Measurements from ENCODE around the gene RGS9.

RGS9 gene

DNA sequence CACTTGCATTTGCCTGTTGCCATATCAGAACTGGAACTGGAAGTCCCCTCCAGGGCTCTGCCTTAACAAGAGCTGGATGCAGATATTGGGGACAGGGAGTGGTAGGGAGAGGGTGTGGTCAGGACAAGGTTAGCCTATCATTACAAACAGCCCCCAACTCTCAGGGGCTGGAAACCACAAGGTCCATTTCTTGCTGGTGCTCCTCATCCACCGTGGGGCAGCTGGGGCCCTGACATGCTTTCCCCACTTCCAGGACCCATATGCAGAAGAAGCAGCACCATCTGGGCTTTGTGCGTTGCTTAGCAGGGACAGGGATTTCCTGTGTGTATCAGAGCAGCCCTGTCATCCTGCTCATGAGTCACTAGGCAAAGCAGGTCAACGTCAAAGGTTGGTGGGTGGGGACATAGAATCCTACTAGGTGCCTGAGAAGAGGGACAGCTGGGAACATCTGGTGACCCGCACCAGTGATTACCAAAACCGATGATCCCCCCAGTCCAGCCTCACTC, 26.9 kb downstream of the RGS9 start:
- H3K4me3 ChIP-seq (ENCODE audit: low read length) = no peak overlapping the region
- no peak overlapping the region for H3K23ac ChIP-seq (ENCODE audit: low read length)
- DNase-seq = peak; percentile 59
- WGBS (ENCODE audit: extremely low coverage, insufficient coverage, low lambda C conversion rate) = no CpG with 5 or more reads among the region's 5 CpGs
- H2AK5ac ChIP-seq (ENCODE audit: low read length) = no peak overlapping the region
- H3K27ac ChIP-seq (ENCODE audit: low read depth, low read length) = no peak overlapping the region
- H3K79me1 ChIP-seq (ENCODE audit: low read length) = no peaks in the 10 kb centered on the region
- no peak overlapping the region for H4K5ac ChIP-seq (ENCODE audit: low read length)
- H3K56ac ChIP-seq (ENCODE audit: low read length) = no peak overlapping the region
- no peak overlapping the region for H4K8ac ChIP-seq (ENCODE audit: low read depth, low read length)
- no peak overlapping the region for H3K4me2 ChIP-seq (ENCODE audit: low read length)
- H2BK15ac ChIP-seq (replicated peaks; ENCODE audit: low read depth) = no peak overlapping the region
- H3K4me1 ChIP-seq (ENCODE audit: control insufficient read depth, low read depth, low read length) = no peaks in the 10 kb centered on the region
- H2BK120ac ChIP-seq (ENCODE audit: low read depth, low read length) = no peak overlapping the region
- no peak overlapping the region for H3K18ac ChIP-seq (ENCODE audit: low read length)
- no peak overlapping the region for H2BK5ac ChIP-seq (ENCODE audit: low read length)
- H3K27me3 ChIP-seq (ENCODE audit: insufficient read depth, low read length, poor library complexity) = no peaks in the 10 kb centered on the region
- H3K79me2 ChIP-seq (ENCODE audit: control insufficient read depth, insufficient read depth, low read length) = no peaks in the 10 kb centered on the region
- no peak overlapping the region for H3K4ac ChIP-seq (ENCODE audit: low read depth, low read length)
- H3K36me3 ChIP-seq (ENCODE audit: control insufficient read depth, insufficient read depth, low read length) = no peaks in the 10 kb centered on the region
- no peak overlapping the region for H3K9ac ChIP-seq (ENCODE audit: low read length)

DNA sequence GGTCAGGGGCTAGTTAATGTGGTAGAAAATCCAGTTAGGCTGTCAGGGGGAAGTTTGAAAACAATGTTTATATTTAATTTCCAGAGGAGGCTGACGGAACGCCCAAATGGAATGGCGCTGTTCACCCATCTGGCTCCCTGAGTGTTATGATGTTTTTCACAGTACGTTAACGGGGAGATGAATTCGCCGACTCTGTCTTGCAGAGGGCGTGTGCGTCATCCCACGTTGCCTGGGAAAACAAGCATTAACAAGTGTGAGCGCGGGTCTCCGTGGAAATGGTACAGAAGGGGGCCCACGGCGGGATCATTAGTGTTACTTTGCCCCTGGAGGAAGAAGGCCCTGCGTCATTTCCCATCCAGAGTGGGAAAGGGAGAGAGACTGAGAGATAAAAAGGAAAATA, 29.6 kb downstream of the RGS9 start:
- Histone ChIP-seq H3K23ac (ENCODE audit: low read length) (no peak overlapping the region), H3K79me2 (ENCODE audit: control insufficient read depth, insufficient read depth, low read length) (no peaks in the 10 kb centered on the region), H4K5ac (ENCODE audit: low read length) (no peak overlapping the region), H2AK5ac (ENCODE audit: low read length) (no peak overlapping the region), H2BK120ac (ENCODE audit: low read depth, low read length) (no peak overlapping the region), H3K4me1 (ENCODE audit: control insufficient read depth, low read depth, low read length) (no peaks in the 10 kb centered on the region), H3K27me3 (ENCODE audit: insufficient read depth, low read length, poor library complexity) (no peaks in the 10 kb centered on the region), H3K79me1 (ENCODE audit: low read length) (no peaks in the 10 kb centered on the region), H3K27ac (ENCODE audit: low read depth, low read length) (no peak overlapping the region), H2BK15ac (replicated peaks; ENCODE audit: low read depth) (no peak overlapping the region), H3K56ac (ENCODE audit: low read length) (no peak overlapping the region), H3K4ac (ENCODE audit: low read depth, low read length) (no peak overlapping the region), H3K18ac (ENCODE audit: low read length) (no peak overlapping the region), H3K4me2 (ENCODE audit: low read length) (no peak overlapping the region), H2BK5ac (ENCODE audit: low read length) (no peak overlapping the region), H4K8ac (ENCODE audit: low read depth, low read length) (no peak overlapping the region), H3K4me3 (ENCODE audit: low read length) (no peak overlapping the region), H3K36me3 (ENCODE audit: control insufficient read depth, insufficient read depth, low read length) (no peaks in the 10 kb centered on the region), H3K9ac (ENCODE audit: low read length) (no peak overlapping the region)
- no CpG with 5 or more reads among the region's 16 CpGs for WGBS (ENCODE audit: extremely low coverage, insufficient coverage, low lambda C conversion rate)
- no peak for DNase-seq

DNA sequence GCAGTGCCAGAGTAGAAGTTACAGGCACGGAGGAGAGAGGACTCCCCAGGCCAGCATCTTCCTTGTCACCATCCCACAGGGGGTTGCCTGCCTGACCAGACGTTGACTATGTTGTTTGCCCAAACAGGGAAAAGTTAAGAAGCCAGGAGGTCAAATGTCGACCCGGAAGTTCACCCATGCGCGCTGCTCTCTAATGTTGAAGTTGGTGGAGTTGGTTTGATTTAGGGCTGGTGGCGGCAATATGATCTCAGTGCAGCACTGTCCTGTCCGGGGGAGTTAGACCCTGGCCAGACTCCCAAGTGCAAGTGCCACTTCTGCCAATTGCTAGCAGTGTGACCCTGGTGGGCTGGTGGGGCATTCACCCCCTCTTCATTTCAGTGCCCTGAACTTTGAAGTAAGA, 30.4 kb downstream of the RGS9 start:
- no peak overlapping the region for H2BK5ac ChIP-seq (ENCODE audit: low read length)
- H3K79me2 ChIP-seq (ENCODE audit: control insufficient read depth, insufficient read depth, low read length) = no peaks in the 10 kb centered on the region
- no CpG with 5 or more reads among the region's 8 CpGs for WGBS (ENCODE audit: extremely low coverage, insufficient coverage, low lambda C conversion rate)
- no peak overlapping the region for H3K9ac ChIP-seq (ENCODE audit: low read length)
- no peak overlapping the region for H3K4ac ChIP-seq (ENCODE audit: low read depth, low read length)
- H3K56ac ChIP-seq (ENCODE audit: low read length) = no peak overlapping the region
- no peak overlapping the region for H3K18ac ChIP-seq (ENCODE audit: low read length)
- H3K23ac ChIP-seq (ENCODE audit: low read length) = no peak overlapping the region
- H3K4me1 ChIP-seq (ENCODE audit: control insufficient read depth, low read depth, low read length) = no peaks in the 10 kb centered on the region
- no peak overlapping the region for H3K27ac ChIP-seq (ENCODE audit: low read depth, low read length)
- no peak overlapping the region for H2AK5ac ChIP-seq (ENCODE audit: low read length)
- no peak for DNase-seq
- H2BK15ac ChIP-seq (replicated peaks; ENCODE audit: low read depth) = no peak overlapping the region
- no peak overlapping the region for H3K4me2 ChIP-seq (ENCODE audit: low read length)
- no peaks in the 10 kb centered on the region for H3K27me3 ChIP-seq (ENCODE audit: insufficient read depth, low read length, poor library complexity)
- H4K8ac ChIP-seq (ENCODE audit: low read depth, low read length) = no peak overlapping the region
- no peaks in the 10 kb centered on the region for H3K79me1 ChIP-seq (ENCODE audit: low read length)
- no peaks in the 10 kb centered on the region for H3K36me3 ChIP-seq (ENCODE audit: control insufficient read depth, insufficient read depth, low read length)
- H3K4me3 ChIP-seq (ENCODE audit: low read length) = no peak overlapping the region
- no peak overlapping the region for H2BK120ac ChIP-seq (ENCODE audit: low read depth, low read length)
- no peak overlapping the region for H4K5ac ChIP-seq (ENCODE audit: low read length)

DNA sequence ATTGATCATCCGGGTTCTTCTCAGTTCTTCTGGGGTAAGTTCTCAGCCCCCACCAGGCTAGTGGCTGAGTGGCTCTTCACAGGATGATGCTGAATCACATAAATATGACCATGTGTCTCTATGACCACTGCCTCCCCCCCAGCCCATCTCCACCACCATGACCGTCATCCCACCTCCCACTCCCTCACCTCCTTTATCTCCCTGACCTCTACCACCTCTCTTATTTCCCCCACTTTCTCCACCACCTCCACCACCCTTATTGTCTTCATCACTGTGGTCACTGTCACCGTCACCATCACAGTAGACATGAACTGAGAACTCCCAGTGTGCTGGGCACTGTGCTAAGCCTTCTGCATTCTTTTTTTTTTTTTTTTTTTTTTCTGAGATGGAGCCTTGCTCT, 32.5 kb downstream of the RGS9 start:
- H3K4me2 ChIP-seq (ENCODE audit: low read length) = no peak overlapping the region
- WGBS (ENCODE audit: extremely low coverage, insufficient coverage, low lambda C conversion rate) = no CpG with 5 or more reads among the region's 3 CpGs
- H3K4me1 ChIP-seq (ENCODE audit: control insufficient read depth, low read depth, low read length) = peaks cover 6% of the 10 kb centered on the region
- H4K8ac ChIP-seq (ENCODE audit: low read depth, low read length) = no peak overlapping the region
- H3K27ac ChIP-seq (ENCODE audit: low read depth, low read length) = no peak overlapping the region
- no peak overlapping the region for H3K4me3 ChIP-seq (ENCODE audit: low read length)
- H3K79me1 ChIP-seq (ENCODE audit: low read length) = no peaks in the 10 kb centered on the region
- no peak overlapping the region for H3K23ac ChIP-seq (ENCODE audit: low read length)
- H2BK15ac ChIP-seq (replicated peaks; ENCODE audit: low read depth) = no peak overlapping the region
- H3K18ac ChIP-seq (ENCODE audit: low read length) = no peak overlapping the region
- no peak overlapping the region for H2BK120ac ChIP-seq (ENCODE audit: low read depth, low read length)
- no peaks in the 10 kb centered on the region for H3K36me3 ChIP-seq (ENCODE audit: control insufficient read depth, insufficient read depth, low read length)
- H3K56ac ChIP-seq (ENCODE audit: low read length) = no peak overlapping the region
- no peaks in the 10 kb centered on the region for H3K79me2 ChIP-seq (ENCODE audit: control insufficient read depth, insufficient read depth, low read length)
- no peak overlapping the region for H3K9ac ChIP-seq (ENCODE audit: low read length)
- H4K5ac ChIP-seq (ENCODE audit: low read length) = no peak overlapping the region
- no peaks in the 10 kb centered on the region for H3K27me3 ChIP-seq (ENCODE audit: insufficient read depth, low read length, poor library complexity)
- no peak overlapping the region for H3K4ac ChIP-seq (ENCODE audit: low read depth, low read length)
- H2AK5ac ChIP-seq (ENCODE audit: low read length) = no peak overlapping the region
- H2BK5ac ChIP-seq (ENCODE audit: low read length) = no peak overlapping the region
- DNase-seq = no peak

DNA sequence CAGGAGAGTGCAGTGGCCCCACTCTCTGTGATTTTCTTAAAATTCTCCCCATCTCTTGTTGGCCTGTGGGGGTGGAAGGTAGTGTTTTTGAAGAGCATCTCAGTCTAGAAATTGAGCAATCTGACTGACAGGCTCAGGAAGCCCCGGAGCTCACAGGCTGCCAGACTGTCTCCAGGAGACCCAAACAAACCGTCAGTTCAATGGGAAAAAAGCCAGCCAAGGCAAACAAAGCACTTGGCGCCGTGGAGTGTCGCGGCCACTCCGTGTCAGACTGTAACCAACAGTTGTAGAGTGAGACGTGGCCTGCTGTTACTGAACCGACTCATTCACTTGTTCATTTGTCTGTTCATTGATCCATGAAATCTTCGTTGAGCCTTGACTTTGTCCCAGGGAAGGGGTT, 33.7 kb downstream of the RGS9 start:
- no peak for DNase-seq
- no peak overlapping the region for H2AK5ac ChIP-seq (ENCODE audit: low read length)
- WGBS (ENCODE audit: extremely low coverage, insufficient coverage, low lambda C conversion rate) = no CpG with 5 or more reads among the region's 10 CpGs

DNA sequence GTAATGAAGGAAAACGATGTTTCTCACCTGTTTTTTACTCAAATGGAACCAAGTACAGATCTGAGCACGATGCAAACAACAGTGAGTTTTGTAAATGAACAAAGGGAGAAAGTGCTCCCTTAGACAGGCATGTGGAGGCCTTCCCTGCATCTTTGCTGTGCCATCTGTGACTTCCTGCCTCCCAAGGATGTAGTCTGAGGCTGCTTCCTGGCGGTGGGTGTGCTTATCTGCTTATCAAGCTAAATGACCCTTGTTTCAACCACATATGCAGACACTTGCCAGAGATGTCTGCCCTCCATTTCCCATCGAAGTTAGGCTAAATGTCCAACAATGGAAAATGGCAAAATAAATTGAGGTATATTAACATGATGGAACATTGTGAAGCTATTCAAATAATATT, 34.6 kb downstream of the RGS9 start:
- no peaks in the 10 kb centered on the region for H3K79me1 ChIP-seq (ENCODE audit: low read length)
- H4K8ac ChIP-seq (ENCODE audit: low read depth, low read length) = no peak overlapping the region
- WGBS (ENCODE audit: extremely low coverage, insufficient coverage, low lambda C conversion rate) = no CpG with 5 or more reads among the region's 4 CpGs
- no peak overlapping the region for H4K5ac ChIP-seq (ENCODE audit: low read length)
- no peak overlapping the region for H3K23ac ChIP-seq (ENCODE audit: low read length)
- H2BK120ac ChIP-seq (ENCODE audit: low read depth, low read length) = no peak overlapping the region
- H3K79me2 ChIP-seq (ENCODE audit: control insufficient read depth, insufficient read depth, low read length) = no peaks in the 10 kb centered on the region
- H3K27me3 ChIP-seq (ENCODE audit: insufficient read depth, low read length, poor library complexity) = no peaks in the 10 kb centered on the region
- H3K4me2 ChIP-seq (ENCODE audit: low read length) = no peak overlapping the region
- H2BK15ac ChIP-seq (replicated peaks; ENCODE audit: low read depth) = no peak overlapping the region
- H3K18ac ChIP-seq (ENCODE audit: low read length) = no peak overlapping the region
- H3K4ac ChIP-seq (ENCODE audit: low read depth, low read length) = no peak overlapping the region
- H2AK5ac ChIP-seq (ENCODE audit: low read length) = no peak overlapping the region
- no peak overlapping the region for H3K27ac ChIP-seq (ENCODE audit: low read depth, low read length)
- H2BK5ac ChIP-seq (ENCODE audit: low read length) = no peak overlapping the region
- peaks cover 6% of the 10 kb centered on the region for H3K4me1 ChIP-seq (ENCODE audit: control insufficient read depth, low read depth, low read length)
- no peak for DNase-seq
- H3K4me3 ChIP-seq (ENCODE audit: low read length) = no peak overlapping the region
- H3K36me3 ChIP-seq (ENCODE audit: control insufficient read depth, insufficient read depth, low read length) = no peaks in the 10 kb centered on the region
- no peak overlapping the region for H3K56ac ChIP-seq (ENCODE audit: low read length)
- H3K9ac ChIP-seq (ENCODE audit: low read length) = no peak overlapping the region

More for the DNA sequence above, 33.7 kb downstream of the RGS9 start:
- no peak overlapping the region for H4K8ac ChIP-seq (ENCODE audit: low read depth, low read length)
- H3K79me1 ChIP-seq (ENCODE audit: low read length) = no peaks in the 10 kb centered on the region
- no peak overlapping the region for H2BK120ac ChIP-seq (ENCODE audit: low read depth, low read length)
- H3K23ac ChIP-seq (ENCODE audit: low read length) = no peak overlapping the region
- no peak overlapping the region for H3K56ac ChIP-seq (ENCODE audit: low read length)
- no peak overlapping the region for H3K27ac ChIP-seq (ENCODE audit: low read depth, low read length)
- no peak overlapping the region for H2BK15ac ChIP-seq (replicated peaks; ENCODE audit: low read depth)
- peaks cover 6% of the 10 kb centered on the region for H3K4me1 ChIP-seq (ENCODE audit: control insufficient read depth, low read depth, low read length)
- no peak overlapping the region for H2BK5ac ChIP-seq (ENCODE audit: low read length)
- no peak overlapping the region for H3K18ac ChIP-seq (ENCODE audit: low read length)
- H3K79me2 ChIP-seq (ENCODE audit: control insufficient read depth, insufficient read depth, low read length) = no peaks in the 10 kb centered on the region
- no peaks in the 10 kb centered on the region for H3K27me3 ChIP-seq (ENCODE audit: insufficient read depth, low read length, poor library complexity)
- H3K4me3 ChIP-seq (ENCODE audit: low read length) = no peak overlapping the region
- no peaks in the 10 kb centered on the region for H3K36me3 ChIP-seq (ENCODE audit: control insufficient read depth, insufficient read depth, low read length)
- H4K5ac ChIP-seq (ENCODE audit: low read length) = no peak overlapping the region
- H3K9ac ChIP-seq (ENCODE audit: low read length) = no peak overlapping the region
- no peak overlapping the region for H3K4me2 ChIP-seq (ENCODE audit: low read length)
- no peak overlapping the region for H3K4ac ChIP-seq (ENCODE audit: low read depth, low read length)

All from mesendoderm (in vitro differentiated cells).